ENCODE data around the gene FGFR1OP2.
"Not testable (repeated sequence)": the region's sequence is repeated elsewhere in the genome, so short reads cannot be mapped to it uniquely, and the experiment has no call there.

FGFR1OP2 gene

GRCh38 chr12:26937863-26938700, at the start of gene FGFR1OP2, which contains the start of gene INTS13:
TSS of gene FGFR1OP2 (plus strand) at chr12:26938470. CDS start at chr12:26954159, 15,689 bp downstream.
TSS of gene INTS13 (minus strand) at chr12:26937981. CDS start at chr12:26936803, 1,178 bp downstream.
- DNase-seq, result peak; percentile 96

GRCh38 chr12:26890784-26891183, 47.5 kb upstream of the FGFR1OP2 start:
- DNase-seq, result no peak

- no peak for DNase-seq
Observed at GRCh38 chr12:26891704-26892103, 46.6 kb upstream of the FGFR1OP2 start.

- DNase-seq, result no peak
Observed at GRCh38 chr12:26895672-26896071, 42.6 kb upstream of the FGFR1OP2 start.

DNA sequence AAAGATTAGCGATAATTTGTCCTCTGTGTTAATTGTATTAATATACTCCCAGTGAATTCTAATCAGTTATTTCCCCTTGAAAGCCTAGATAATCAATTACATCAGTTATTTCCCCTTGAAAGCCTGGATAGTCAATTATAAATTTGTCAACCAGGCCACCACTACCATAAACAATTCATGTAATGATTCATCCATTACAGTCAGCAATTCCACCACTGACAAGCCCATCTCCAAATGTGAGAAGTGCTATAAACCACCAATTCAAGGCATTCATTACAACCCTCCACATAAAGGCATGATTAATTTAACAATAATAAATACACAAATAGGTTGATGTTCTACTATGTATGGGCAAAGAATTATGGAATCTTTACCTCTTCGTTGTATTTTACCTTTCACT, 41.4 kb upstream of the FGFR1OP2 start:
- no peak for DNase-seq

GRCh38 chr12:26903396-26903795, 34.9 kb upstream of the FGFR1OP2 start:
- DNase-seq, result not testable (repeated sequence)

- DNase-seq, result no peak
Observed at GRCh38 chr12:26906024-26906423, 32.2 kb upstream of the FGFR1OP2 start.

DNA sequence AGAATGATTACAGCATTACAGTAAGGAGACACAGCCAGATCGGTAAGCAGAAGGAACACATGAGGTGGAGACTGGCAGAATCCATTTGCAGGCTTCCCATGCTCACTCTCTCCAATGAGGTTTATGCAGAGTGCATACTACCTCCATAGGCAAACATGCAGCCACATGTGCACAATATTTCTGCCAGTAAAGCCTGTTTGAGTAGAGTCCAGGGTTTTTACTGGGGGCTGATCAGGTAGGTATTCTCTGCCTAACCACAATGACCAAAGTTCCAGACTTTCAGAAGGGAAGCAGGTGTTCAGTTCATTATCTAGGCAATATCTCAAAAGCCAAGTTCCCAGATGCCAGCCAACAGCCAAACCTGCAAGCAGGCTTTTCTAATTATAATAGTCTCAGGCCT, 31.6 kb upstream of the FGFR1OP2 start:
- DNase-seq, result no peak

- no peak for DNase-seq
Observed at GRCh38 chr12:26918321-26919215, 19.7 kb upstream of the FGFR1OP2 start.

DNA sequence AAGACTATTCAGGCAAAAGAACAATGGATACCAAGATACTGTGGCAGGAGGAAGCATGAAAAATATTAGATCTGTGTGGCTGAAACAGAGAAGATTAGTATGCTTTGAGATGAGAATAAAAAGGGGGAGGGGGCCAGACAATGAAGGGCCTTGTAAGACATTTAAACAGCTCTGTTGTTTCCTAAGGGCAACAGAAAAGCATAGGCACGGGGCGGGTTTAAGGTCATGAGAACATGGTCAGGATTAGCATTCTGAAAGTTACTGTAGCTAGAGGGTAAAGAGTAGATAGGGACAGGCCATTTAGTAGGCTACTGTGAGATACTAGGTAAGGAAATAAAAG, 19.1 kb upstream of the FGFR1OP2 start:
- no peak for DNase-seq

DNA sequence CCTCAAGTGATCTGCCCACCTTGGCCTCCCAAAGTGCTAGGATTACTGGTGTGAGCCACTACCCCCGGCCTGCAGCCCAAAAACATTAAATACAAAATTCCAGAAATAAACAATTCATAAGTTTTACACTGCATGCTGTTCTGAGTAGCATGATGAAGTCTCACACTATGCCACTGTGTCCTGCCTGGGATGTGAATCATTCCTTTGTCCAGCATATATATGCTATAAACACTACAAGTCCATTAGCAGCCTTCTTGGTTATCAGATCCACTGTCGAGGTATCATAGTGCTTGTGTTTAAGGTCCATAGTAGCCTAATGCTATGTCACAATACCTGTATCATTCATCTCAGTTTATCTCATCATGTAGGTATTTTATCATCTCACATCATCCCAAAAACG, 16.4 kb upstream of the FGFR1OP2 start:
- no peak for DNase-seq

GRCh38 chr12:26928661-26929060, 9.6 kb upstream of the FGFR1OP2 start:
- DNase-seq, result no peak

DNA sequence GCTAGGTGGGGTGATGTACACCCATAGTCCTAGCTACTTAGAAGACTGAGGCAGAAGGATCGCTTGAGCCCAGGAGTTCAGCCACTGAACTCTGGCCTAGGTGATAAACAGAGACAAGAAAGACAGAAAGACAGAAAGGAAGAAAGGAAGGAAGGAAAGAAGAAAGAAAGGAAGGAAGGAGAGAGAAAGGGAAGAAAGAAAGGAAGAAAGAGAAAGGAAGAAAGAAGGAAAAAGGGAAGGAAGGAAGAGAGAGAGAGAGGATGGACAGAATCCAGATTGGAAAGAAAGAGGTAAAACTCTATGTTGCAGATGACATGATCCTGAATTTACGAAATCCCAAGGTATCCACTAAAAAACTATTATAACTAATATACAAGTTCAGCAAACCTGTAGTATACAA, 8.7 kb upstream of the FGFR1OP2 start:
- DNase-seq, result no peak

DNA sequence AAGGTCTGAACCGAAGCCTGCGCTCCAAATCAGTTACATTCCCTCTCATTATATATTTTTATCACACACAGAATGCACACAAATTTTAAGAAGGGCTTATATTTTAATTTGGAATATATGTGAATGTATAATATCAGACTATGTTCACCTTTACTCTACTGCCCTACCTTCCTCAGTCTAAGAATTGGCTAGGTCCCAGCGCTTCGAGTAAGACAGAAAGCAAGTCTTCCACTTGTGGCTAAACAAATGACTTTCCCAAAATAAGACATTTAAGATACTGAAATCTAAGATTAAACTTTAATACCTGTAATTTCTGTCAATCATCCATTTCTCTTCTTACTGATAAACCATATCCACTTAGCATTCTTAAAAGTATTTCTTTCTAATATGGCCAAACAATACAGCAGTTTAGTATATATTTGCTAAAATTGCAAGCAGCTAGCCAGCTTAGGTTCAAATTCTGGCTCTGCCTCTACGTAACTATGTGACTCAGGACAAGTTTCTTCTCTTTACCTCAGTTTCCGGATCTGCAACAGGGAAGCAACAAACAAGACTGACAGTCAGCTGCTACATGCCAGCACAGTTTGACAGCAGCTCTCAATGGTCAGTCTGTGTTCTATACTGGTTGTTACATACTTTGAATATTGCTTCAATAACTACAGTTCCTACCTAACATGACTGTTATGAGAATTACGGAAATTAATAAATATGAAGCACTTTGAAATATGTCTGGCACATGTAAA, 2.5 kb upstream of the FGFR1OP2 start:
- no peak for DNase-seq

DNA sequence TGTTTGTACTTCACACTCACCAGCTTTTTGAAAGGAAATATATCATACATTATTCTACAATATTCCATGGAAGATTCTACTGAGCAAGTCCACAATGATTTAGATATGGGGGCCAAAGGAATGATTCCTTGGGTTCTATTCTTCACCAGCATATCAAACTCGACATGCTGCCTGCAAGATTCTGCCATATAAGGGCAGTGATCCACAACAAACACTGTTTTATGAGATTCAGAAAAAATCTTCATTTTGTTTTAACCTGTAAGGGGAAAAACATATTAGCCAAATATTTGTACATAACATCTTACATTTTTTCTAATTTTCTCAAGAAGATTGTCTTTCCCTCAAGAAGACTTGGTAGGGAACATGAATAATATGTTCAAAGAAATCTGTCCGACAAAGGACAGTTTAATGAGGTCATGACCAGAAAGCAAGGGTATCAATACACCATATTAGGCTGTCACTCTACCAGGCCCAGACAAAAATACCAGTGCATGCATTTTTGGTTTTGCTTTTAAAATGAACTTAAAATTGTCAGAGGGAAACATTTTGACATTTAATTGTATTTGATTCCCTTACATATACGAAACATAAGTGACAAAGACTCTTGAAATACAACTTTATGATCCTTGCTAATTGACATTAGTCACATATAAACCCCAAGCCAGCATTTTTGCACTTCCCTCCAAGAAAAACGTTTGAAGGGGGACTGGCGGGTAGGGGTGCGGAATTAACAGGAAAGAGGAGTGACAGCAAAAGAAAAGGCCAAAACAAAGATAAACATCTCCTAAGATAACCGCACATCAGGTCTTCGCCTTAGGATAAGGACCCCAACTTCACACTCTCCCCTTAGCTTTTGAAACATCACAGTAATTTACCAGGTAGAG, 1.5 kb upstream of the FGFR1OP2 start:
- DNase-seq, result no peak

DNA sequence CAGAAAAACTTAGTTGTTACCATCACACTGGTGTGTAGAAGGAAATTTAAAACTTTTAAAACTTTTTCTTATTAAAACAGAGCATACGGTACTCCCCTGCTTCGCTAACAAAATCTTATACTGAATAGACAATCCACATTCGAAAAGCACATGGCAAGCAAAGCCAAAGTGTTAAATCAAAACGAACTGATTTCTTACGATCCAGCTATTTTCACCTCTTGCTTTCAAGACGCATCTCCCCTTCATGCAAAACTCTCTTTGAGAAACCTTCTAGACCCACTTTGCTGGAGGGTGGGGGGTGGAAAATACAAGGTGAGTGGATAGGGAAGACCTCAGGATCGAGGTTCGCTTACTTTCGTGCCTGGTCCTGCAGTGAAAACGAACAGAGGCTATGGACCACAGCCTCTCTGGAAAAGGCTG, 817 bp upstream of the FGFR1OP2 start:
- no peak for DNase-seq

- DNase-seq, result no peak
Observed at GRCh38 chr12:26938701-26939062, 412 bp downstream of the FGFR1OP2 start.

DNA sequence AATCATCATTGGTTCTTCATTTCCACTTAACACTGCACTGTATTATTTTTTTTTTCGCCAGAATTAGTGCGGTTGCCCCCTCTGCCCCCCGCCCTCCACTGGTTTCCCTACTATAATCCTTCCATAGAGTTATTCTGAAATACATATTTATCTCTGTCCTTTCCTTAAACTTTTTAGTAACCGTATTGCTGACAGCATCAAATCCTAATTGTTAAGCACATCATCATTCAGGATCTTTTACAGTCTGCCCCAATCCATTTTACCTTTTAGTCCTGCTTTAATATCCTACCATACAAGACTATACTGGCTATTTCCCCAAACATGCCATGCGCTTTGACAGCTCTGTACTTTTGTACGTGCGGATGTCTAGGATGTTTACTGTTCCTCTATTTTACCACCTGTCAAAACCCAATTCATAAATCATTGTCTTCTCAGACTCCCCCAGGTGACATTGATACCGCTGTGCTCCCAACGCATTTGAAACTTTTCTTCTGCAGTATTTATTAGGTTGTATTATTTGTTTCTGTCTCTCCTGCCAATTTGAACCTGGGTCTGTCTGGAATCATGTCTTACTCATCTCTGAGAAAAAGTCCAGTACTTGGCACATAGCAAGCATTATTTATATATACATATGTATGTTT, 1.0 kb downstream of the FGFR1OP2 start:
- DNase-seq, result no peak

- no peak for DNase-seq
Observed at GRCh38 chr12:26939953-26940352, 1.7 kb downstream of the FGFR1OP2 start.

GRCh38 chr12:26940516-26941214, 2.4 kb downstream of the FGFR1OP2 start:
- no peak for DNase-seq

- no peak for DNase-seq
Observed at GRCh38 chr12:26941215-26941594, 2.9 kb downstream of the FGFR1OP2 start.
